NOMO-1 treated with dmso at 0.1 percent for 144 hours (cell line): Measurements from ENCODE around the gene EMID1.
A peak's percentile ranks its signal among the peaks of the same experiment; 100 is the strongest.
"Not testable (repeated sequence)": the region's sequence is repeated elsewhere in the genome, so short reads cannot be mapped to it uniquely, and the experiment has no call there.

Experiments used
- DNase-seq: peaks from one replicate; lab custom pipeline; 2025; ENCODE audit not compliant: unreplicated experiment; lab: John Stamatoyannopoulos, UW

EMID1 gene

GRCh38 chr22:29226351-29226981, 20.8 kb downstream of the EMID1 start:
- DNase-seq, result no peak

DNA sequence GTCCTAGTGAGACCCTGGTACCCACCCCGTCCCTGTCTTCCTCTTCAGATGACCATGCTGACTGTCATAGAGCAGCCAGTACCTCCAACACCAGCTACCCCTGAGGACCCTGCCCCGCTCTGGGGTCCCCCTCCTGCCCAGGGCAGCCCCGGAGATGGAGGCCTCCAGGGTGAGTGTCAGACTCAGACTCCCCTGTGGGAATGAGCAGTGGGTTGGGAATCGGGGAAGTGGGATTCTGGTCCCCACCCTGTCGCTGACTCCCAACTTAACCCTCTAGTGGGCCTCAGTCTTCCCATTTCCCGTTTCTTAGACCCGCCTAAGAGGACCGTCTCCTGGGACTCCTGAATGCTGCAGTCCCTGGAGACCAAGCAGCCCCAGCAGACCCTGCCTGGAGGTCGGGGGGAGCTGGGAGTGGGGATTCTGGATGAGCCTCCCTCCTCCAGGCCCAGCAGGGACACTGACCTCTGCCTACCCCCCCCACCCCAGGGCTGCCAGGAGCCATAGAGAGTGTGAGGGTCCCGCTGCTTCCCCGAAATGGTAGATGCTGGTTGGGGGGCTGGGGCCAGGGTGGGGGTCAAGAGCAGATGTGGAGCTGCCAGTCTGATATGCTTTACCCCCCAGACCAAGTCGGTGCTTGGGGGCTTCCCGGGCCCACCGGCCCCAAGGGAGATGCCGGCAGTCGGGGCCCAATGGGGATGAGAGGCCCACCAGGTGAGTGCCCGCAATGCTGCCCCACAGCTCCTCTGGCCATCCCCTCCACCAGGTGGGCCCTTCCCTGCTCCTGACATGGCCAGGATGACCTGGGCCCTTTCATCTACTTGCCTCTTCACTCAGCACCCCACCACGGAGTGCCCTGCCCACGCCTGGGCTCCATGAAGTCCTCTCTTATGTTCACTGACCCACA, 25.5 kb downstream of the EMID1 start:
- DNase-seq, result no peak

- DNase-seq, result no peak
Measured at GRCh38 chr22:29231971-29232959, 26.6 kb downstream of the EMID1 start.

DNA sequence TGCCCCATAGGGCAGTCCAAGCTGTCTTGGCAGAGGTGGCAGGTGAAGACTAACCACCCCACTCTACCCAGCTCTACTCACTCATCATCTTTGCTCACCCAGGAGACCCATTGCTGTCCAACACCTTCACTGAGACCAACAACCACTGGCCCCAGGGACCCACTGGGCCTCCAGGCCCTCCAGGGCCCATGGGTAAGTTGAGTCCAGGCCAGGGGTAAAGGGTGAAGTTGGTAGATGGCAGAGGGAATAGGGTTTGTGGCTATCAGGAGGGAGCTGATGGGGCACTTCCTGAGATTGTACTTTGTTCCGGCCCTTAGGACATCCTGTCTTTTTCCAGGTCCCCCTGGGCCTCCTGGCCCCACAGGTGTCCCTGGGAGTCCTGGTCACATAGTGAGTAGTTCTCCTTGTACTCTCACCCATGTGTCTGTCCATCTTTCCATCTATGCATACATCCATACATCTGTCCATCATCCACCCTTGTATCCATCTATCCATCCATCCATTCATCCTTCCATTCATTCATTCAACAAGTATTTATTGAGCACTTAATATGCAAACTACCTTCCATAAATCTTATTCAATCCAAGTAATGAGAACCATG, 27.7 kb downstream of the EMID1 start:
- no peak for DNase-seq

- DNase-seq, result not testable (repeated sequence)
Measured at GRCh38 chr22:29240481-29240880, 34.8 kb downstream of the EMID1 start.

DNA sequence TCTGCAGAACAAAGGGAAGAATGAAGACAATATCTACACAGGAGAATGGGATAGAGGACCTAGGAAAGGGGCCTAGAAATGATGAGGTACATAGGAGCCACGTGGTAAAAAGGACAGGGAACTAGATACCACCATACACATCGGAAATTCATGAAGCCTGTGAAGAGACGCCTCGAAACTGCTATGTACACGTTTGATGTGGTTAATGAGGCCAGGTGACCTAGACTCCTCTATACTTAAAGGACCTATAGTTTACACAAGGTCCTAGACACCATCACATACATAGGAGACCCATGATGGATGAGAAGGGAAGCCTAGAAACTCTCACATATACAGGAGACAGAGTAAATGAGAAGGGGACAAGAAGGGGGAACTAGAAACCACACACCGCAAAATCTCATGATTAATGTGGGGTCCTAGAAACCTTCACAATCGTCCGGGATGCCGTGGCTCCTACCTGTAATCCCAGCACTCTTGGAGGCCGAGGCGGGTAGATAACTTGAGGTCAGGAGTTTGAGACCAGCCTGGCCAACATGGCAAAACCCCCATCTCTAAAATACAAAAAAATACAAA, 38.3 kb downstream of the EMID1 start:
- DNase-seq, result no peak

DNA sequence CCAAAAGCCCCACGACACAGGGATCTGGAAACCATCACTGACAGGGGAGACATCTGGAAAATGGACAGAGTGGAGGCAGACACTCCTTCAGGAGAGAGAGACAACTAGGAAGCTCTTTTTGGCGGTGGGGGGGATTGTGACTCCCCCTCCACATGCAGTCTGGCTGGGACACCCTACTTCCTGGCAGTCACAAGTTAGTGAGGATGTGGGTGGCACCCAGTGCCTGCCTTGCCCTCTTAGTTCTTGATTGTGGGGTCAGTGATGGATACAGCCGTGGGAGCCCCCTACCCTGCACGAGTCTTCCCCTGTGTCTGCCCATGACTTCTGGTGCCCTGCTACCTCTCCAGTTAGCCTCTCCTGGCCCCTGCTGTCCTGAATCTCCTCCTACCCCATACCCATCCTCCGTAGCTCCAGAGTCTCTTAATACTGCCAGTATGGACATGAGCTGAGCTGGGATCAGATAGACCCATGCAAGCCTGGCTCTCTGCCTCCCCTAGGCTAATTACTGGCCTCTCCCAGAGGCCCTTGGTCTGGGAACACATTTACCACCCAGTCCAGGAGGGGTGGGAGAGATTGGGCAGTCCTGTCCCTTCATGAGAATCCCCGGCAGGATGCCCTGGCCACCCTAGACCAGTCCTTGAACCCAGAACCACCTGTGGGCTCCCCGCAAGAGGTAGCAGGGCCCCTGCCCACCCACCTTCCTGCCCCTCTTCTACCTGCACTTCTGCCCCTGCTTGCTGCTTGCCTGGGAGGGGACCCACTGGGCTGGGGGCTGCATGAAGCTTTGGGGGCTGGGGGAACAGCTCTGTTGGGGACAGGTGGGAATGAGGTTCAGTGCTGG, 39.3 kb downstream of the EMID1 start:
- DNase-seq, result no peak

- peak; percentile 25 for DNase-seq
Measured at GRCh38 chr22:29245626-29246385, 40.1 kb downstream of the EMID1 start.

DNA sequence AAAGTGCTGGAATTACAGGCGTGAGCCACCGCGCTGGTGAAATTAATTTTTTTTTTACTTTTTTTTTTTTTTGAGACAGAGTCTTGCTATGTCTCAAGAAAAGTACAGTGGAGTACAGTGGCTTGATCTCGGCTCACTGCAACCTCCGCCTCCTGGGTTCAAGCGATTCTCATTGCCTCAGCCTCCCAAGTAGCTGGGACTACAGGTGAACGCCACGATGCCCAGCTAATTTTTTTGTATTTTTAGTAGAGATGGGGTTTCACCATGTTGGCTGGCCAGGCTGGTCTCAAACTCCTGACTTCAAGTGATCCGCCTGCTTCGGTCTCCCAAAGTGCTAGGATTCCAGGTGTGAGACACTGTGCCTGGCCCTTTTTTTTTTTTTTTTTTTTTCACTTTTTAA, 42.2 kb downstream of the EMID1 start:
- not testable (repeated sequence) for DNase-seq

GRCh38 chr22:29251265-29251664, 45.6 kb downstream of the EMID1 start:
- no peak for DNase-seq

GRCh38 chr22:29251981-29252911, 46.5 kb downstream of the EMID1 start:
- no peak for DNase-seq

DNA sequence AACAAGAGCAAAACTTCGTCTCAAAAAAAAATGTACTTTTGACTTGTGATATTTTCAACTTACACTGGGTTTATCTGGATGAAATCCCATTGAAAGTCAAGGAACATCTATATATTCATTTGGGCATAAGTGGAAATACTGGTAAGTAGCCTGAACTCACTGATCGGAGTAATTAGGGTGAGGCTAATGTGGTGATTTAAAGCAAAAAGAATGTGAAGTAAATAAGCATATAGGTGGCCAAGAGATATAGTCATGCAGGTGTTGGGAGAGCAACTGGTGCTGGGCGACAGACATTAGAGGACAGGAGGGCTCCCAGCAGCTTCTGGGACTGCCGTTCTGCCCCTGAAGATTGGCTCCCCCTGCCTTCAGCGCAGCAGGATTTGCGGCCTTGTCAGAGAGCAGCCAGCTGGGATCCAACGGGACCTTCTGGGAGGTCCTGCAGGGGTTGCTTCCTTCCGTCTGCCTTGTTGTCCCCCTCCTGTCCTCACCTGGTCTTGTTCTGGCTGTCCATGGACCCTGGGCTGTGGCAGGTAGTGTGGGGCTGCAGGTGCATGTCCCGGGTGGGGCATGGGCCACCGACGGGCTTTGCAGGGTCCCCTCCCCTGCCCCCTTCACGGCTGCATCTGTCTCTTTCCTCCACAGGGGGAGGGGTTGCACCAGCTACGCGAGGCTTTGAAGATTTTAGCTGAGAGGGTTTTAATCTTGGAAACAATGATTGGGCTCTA, 48.0 kb downstream of the EMID1 start:
- no peak for DNase-seq

DNA sequence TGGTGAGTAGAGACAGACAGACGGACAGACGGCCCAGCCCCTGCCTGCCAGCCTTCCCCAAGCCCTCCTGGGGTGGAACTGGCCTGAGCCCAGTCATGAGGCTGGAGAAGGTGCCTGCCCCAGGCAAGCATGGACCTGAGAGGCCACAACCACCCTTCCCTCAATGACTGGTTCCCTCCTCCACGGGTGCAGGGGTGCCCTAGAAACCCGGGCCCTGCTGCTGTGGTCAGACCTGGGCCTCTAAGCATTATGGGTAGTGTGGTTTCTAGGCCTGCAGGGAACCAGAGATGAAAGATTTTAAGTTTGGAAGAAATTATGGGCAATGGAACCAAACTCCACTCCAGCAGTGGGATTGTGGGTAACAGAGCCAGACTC, 48.6 kb downstream of the EMID1 start:
- no peak for DNase-seq

DNA sequence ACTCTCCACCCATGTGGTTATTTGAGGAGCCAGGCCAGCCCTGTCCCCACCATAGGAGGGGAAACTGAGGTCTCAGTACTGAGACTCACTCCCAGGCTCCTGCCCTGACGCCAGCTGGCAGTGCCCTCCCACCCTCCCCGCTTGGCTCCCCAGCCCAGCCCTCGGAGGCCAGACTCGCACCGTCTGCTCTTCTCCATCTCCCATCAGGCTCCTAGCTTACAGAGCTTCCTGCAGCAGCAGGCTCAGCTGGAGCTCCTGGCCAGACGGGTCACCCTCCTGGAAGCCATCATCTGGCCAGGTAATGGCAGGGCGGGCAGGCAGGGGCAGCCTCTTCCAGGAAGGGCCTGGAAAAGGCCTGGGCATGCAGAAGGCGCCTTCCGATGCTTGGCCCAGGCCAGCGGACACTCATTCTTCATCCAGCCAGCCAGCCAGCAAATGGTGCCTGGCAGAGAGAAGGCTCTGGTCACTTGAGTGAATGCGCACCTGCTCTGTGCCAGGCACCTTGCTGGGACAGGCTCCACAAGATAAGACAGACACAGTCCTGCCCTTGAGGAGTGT, 49.4 kb downstream of the EMID1 start:
- no peak for DNase-seq

DNA sequence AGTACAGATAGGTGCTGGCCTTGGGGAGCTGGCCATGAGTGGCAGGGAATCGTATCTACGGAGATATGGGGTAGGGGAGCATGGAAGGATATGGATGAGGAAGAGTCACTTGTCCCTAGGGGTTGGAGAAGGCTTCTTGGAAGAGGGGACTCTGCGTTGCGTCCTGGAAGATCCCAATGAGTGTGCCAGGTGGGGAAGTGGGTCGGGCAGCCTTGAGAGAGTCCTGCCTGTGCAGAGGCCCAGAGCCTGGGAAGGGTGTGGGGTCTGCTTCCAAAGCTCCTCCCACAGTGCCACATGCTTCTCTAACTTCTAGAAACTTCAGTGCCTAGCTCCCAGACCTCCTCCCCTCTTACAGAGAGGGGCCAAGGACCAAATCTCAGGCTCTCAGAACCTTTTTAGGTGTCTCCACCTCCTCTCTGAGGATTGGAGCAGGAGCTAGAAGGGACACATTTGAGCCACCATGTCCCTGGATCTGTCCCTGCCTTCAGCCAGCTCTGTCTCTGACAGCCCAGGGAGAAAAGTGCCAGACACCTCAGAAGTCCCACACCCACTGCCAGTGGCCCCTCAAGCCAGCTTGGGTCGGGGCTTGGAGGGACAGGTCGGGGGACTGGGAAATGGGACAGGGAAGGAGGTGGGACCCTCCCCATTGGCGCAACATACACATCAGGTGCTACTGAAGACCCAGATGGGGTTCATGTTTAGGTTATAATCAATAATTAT, 51.1 kb downstream of the EMID1 start:
- no peak for DNase-seq

DNA sequence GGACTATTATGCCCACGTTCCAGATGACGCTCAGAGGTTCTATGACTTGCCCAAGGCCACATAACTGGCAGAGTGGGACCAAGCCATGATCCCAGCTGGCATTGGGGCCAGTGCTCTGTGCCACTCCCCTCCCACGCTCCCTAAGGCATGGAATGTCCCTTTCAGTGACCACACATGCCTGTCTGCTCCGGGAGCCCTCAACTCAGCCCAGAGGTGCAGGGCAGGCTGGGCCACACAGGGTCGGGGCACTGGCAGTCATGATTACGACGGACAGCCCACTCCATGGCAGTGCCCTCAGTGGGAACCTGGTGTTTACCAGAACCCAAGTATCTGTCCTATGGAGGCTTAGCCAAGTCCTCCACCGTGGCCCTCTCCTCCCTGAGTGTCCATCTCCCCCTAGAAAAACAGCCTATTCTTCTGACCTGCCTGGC, 52.1 kb downstream of the EMID1 start:
- no peak for DNase-seq
